T-helper 1 cell (primary cell): Measurements from ENCODE around the gene CENPN.

Experiments used
- DNase-seq, 5 donors: peaks; one replicate each; pipeline ENCODE4 v3.0.0-alpha.2; 2012 to 2020

CENPN gene

DNA sequence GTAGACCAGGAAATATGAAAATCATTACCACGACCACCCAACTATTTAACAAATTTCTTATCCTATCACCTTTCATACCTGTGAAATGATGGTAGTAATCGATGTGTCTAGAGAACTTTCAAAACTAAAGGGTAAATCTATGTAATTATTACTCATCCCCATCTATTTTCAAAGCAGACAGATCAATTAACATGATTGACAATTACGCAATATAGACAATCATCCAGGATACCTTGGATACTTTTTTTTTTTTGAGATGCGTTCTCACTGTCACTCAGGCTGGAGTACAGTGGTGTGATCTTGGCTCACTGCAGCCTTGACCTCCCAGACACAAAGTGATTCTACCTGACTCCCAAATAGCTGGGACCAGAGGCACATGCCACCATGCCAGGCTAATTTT, 74.0 kb downstream of the CENPN start:
- no peak for DNase-seq
